HG03135 (cell line): ENCODE data around the gene GABBR2.
"Not testable (repeated sequence)": the region's sequence is repeated elsewhere in the genome, so short reads cannot be mapped to it uniquely, and the experiment has no call there.

Source experiments
- ATAC-seq: cut with Tn5 transposase; IDR thresholded peaks from one replicate; pipeline ENCODE4 v1.9.1; 2021; ENCODE audit warnings: mild to moderate bottlenecking, moderate library complexity; ENCODE audit not compliant: unreplicated experiment

GABBR2 gene

DNA sequence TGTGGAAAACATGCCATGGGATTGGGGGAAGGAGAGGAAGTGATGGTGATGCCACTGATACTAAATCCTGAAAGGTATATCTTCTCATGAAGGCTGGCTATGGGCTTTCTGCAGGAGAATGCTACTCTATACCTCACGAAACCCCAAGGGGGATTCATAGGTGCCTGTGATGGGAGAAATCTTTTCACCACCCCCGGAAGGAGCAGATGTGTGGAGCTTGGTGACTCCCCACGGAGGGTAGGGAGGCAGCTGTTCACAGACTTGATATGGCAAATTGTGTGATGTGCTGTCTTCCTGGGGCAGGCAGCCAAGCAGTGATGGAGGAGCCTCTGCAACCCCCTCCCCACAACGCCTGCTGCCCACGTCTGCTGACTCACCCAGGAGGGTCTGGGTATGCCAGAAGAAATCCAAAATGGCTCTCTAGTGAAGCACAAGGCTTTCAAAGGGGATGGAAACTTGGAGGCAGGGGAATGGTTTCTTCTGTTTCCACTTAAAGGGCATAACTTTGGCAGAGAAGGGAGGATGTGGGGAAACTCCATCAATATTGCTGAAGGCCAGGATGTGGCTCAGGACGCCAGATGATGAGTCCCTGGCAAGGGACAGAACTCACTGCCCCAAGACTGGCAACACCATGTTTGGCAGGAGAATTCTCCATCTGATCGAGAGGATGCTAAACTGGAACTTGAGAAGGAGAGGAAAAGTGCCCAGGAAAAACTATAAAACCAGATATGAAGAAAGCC is 188.3 kb downstream of the GABBR2 start:
- ATAC-seq: no peak

DNA sequence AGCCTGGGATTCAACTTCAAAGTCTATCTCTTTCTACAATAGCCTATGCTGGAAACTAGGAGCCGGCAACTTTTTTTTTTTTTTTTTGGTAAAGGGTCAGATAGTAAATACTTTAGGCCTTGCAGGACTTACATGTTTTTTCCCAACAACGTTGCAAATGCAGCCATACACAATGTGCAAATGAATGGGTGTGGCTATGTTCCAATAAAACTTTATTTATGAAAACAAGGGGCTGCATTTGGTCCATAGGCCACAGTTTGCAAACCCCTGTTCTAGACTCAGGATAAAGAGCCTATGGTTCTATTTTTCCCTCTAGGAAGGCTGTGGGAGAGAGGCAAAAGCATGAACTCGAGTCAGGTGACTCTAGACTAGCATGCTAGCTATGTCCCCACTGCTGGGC is 189.1 kb downstream of the GABBR2 start:
- no peak for ATAC-seq

DNA sequence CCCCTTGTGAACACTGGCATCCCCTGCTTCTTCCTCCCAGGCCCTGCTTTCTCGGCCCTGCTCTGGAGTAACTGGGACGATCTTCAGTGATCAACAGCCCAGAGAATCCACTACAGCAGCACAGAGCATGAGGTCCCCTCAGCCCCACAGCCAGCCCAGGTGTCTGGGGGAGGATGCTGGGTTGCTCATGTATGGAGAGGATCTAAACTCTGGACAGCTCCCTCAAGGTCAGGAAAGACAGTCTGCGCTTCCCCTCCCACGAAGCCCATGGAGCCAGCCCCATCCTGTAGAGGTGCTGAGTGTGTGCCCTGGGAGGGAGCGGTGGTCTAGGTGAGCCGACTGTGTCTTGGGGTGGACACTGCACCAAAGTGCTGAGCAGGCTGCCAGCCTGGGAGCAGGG is 190.2 kb downstream of the GABBR2 start:
- ATAC-seq: no peak

DNA sequence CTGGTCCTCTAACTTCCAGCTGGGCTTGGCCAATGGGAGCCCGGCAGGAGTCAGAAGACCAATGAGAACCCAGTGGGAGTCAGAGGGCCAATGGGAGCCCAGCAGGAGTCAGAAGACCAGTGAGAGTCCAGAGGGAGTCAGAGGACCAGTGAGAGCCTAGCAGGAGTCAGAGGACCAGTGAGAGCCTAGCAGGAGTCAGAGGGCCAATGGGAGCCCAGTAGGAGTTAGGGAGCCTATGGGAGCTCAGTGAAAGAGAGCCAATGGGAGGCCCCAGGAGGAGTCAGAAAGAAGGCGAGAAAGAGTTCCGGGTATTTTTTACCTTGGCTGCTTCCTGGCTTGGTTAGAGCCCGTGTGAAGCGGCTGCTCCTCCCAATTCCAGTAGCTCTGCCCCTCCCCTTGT is 191.0 kb downstream of the GABBR2 start:
- no peak for ATAC-seq

DNA sequence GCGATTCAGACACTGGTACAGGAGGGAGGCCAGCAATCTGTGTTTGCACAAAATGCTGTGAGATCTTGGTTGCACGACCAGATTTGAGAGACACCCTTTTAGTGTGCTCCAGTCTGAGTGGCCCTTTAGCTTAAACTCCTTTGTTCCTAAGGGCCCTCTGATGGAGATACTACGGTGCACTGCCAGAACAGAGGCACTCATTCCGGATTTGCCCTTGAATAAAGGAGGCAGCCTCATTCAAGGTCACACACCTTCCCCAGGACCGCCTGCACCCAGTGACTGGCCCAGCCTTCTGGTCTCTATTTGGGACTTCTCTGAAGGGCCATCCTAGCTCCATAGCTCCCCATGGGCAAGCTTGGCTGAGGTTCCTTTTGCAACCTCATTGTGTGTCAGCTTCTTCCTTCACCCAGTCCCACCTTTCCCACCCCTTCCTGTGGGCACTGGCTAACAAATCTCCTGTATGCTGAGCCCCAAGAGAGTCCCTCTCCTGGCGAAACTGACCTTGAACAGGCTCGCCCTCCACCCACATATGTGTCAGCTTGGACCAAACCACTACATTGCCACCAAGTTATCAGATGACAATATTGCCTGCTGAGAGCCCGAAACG is 191.7 kb downstream of the GABBR2 start:
- no peak for ATAC-seq

DNA sequence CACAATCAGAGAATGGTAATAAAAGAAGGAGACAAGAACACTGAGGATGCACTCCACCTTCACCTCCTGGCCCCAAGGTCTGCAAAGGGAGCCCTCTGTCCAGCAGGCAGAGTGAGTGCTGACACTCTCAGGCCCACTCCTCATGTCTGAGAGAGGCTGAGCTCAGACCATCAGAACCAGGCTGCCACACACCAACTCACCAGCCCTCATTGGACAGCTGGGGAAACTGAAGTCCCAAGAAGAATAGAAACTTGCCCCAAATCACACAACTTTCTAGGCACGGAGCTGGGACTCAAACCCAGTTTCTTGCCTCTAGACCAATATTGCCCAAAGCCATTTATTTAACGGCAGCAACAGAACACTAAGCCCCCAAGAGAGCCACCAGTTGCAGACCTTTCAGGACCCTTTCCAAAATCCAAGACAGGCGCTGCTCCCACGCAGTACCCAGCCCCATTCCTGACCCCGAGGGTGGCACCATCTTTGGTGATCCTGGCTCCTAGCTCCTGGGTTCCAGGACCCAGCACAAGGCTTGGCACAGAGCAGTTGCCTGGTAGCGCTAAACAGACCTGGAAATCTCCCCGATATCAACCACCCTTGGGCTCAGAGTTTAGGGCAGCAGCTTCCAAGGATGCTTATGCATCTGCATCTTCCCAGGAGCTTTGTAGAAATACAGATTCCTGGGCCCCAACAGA is 192.4 kb downstream of the GABBR2 start:
- no peak for ATAC-seq

DNA sequence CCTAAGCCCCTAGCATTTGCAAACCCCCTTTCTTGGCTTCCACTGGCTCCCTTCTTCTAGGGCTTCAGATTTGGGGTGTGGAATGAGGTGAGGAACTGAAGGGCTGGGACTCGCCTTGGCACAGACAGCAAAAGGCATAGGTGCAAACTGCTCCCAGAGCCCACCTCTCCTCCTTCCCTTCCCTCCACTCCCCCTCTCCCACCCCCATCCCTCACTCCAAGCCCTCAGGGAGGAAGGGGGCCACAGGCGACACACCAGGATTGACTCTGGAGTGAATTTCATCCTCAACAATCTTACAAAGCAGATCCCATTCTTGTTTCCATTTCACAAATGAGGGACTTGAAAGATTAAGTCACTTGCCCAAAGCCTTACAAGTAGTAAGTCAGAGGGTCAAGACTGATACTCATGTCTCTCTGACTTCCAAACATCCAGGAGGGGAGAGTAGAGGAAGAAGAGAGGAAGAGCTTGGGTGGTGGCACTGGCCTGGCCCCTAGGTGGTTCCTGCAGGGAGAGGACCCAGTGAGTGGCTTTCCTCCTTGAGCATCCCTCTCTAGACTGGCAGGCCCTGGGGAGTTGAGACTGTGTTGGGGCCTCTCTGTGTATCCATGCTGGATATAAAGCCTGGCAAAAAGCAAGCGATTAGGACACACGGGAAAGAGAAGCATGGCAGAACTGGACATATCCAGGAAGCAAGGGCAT is 193.1 kb downstream of the GABBR2 start:
- no peak for ATAC-seq

DNA sequence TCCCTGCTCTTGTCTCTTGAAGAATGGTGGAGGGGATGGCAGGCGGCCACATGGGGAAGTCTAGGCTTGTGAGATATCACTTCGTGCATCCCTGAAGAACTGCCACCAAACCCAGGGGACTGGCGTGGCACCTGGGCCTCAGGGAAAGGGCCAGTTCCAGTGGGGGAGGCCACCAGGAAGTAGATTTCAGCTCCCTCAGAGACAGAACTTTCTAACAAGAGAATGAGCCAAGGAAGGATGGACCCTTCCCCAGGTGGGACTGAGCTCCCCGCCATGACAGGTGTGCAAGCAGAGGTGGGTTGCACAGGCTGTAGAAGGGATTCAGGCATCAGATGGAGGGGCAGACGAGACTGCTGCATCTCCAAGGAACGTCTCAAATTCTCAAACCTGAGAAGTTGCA is 193.9 kb downstream of the GABBR2 start:
- no peak for ATAC-seq

DNA sequence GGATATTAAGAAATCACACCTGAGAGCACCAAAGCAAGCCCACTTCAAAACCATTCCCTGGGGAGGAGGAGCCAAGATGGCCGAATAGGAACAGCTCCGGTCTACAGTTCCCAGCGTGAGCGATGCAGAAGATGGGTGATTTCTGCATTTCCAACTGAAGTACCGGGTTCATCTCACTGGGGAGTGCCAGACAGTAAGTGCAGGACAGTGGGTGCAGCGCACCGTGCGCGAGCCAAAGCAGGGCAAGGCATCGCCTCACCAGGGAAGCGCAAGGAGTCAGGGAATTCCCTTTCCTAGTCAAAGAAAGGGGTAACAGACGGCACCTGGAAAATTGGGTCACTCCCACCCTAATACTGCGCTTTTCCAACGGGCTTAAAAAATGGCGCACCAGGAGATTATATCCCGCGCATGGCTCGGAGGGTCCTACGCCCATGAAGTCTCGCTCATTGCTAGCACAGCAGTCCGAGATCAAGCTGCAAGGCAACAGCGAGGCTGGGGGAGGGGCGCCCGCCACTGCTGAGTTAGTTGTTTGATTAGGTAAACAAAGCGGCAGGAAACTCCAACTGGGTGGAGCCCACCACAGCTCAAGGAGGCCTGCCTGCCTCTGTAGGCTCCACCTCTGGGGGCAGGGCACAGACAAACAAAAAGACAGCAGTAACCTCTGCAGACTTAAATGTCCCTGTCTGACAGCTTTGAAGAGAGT is 200.4 kb downstream of the GABBR2 start:
- ATAC-seq: not testable (repeated sequence)

DNA sequence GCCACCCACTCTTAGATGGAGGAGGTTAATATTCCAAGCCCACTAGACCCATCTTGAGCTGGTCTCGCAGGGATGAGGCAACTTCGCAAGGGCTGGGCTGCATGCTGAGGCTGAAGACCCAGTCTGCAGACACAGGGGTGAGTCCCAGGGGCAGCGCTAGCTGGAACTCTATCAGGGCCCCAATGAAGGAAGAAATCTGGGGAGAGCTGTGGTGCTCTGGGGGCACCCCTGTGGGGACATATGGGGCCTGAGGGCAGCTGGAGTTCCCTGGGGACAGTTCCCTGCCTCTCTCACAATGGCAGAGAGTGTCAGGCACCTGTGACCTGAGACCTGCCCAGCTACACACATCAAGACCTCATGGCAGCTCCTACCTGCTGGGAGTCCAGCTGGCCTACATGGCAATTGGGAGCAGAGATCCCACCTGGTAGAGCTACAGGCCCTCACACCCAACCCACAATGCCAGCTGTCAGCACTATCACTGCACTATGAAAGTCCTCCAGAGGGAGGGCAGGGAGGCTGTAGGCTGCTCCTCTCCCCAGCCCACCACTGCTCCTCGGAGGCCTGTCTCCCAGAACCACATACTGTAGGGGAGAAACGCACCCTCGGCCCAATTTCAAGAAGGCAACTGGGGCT is 202.2 kb downstream of the GABBR2 start:
- ATAC-seq: no peak

DNA sequence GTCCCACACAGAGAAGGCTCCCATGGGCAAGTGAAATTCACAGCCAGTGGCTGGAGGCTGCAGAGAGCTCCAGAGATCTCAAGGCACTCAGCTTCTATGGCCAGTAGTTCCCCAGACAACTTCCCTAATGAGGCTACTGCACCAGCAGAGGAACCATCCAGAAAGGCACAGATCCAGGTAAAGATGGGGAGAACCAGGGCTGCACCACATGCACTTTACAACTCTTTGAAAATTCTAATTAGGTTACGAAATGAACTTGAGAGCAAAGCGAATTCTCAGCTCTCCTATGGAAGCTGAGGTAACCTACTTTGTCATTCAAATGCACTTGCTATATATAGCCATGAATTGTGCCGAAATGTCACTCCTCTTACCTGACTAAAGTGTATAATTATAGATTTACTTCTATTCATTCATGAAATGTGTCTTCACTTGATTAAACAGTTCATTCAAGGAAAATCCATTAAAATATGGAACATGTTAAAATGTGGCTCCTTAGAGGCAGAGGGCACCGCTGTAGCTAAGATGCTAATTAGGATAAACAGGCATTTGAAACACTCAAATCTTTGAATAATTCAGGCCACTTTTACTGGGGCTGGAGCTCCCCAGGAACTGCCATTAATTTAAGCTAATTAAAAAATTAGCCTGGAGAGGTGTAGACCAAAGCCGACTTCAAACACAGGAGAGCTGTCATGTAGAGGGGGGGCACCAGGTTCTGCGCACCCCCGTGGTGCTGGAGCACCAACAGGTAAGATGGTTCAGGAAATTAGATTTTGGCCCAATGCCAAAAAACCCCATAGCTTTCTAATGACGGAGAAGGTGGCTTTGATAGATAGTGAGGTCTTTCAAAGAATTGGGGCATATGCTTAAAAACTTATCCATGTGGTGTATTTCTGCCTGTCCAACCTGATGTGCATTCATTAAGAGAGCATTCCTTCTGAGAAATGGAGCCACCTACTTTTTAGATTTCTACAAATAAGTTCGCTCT is 204.1 kb downstream of the GABBR2 start:
- no peak for ATAC-seq

DNA sequence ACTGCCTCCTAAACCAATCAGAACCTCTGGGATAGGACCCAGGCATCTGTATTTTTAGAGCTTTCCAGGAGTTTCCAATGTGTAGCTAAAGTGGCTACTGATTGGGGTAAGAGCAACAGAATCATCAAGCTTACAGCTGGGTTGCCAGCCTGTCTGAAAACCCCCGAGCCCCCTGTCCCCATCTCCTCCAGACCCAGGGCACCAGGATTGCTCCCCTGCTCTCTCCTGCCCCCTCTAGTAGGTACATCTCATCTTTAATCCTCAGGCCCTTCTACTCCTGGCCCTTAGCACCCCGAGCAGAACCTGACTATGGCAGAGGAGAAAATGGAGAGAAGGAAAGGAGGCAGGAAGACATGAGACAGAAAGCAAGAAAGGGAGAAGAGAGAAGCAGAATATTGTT is 204.9 kb downstream of the GABBR2 start:
- no peak for ATAC-seq

DNA sequence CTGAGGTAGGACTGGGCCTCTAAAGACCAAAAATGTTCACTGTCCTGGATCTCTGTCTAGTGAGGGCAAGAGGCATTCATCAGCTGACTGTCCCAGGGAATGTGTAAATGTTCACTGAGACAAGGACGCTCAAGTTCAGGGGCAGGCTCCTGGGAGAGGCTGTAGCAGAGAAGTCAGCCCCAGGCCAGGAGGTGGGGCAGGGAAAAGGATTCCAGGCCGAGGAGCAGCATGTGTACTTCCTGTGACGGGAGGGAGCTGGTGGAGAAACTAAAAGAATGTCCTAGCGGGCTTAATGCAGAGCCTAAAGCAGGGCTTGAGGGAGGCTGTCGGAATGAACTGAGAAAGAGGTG is 205.8 kb downstream of the GABBR2 start:
- ATAC-seq: no peak

DNA sequence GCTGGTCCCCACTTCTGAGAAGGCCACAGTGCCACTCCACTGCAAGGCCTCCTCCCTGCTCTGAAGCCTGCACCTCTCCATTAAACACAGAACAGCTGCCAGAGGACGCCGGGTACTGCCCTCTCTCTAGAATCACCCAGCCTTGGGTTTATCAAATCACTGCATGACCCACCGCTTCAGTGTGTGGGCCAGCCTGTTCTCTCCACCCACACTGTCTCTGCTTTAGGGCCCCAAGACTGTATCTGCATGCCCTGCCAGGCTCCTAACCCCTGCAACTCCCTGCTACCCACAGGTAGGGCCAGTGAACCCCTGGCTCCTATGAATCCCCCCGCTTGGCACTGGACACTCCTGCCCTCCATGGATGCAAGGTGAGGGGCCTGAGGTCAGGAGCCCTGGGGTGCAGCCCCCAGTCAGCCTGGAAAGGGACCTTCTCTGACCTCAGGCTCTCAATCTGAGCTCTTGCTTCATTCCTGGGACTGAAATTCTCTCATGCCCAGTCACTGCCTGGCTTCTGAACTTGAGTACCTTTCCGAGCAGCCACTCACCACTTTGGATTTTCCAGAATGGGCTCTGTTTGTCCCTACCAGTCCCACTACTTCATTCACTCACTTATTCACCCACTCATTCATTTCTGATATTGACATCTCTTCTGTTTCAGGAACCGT is 206.3 kb downstream of the GABBR2 start:
- no peak for ATAC-seq

DNA sequence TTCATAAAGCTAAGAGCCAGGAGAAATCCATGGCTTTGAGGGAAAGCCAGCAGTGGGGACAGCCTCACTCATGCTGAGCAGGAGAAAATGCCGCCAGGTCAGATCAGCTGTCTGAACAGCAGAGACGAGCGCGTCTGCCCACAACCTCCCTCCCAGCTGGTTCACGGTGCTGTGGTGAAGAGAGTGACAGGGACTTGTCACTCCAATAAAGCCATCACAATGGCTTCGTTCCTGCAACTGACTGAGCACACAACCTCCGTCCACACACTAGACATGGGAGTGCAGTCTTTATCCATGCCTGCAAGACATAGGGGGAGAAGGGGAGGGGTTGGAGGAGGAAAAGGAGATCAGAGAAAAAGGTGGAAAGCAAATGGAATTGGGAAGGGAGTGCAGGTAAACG is 206.9 kb downstream of the GABBR2 start:
- ATAC-seq: no peak

DNA sequence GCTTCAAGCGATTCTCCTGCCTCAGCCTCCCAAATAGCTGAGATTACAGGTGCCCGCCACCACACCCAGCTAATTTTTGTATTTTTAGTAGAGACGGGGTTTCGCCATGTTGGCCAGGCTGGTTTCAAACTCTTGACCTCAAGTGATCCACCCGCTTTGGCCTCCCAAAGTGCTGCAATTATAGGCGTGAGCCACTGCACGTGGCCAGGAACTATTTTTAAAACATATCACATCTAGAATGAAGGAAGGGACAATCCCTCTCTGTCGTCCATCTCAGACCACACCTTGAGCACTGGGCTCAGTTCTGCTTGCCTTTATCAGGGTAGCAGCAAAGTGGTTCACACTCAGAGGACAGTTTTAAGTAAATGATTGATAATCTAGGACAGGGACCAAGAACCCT is 207.5 kb downstream of the GABBR2 start:
- ATAC-seq: not testable (repeated sequence)

DNA sequence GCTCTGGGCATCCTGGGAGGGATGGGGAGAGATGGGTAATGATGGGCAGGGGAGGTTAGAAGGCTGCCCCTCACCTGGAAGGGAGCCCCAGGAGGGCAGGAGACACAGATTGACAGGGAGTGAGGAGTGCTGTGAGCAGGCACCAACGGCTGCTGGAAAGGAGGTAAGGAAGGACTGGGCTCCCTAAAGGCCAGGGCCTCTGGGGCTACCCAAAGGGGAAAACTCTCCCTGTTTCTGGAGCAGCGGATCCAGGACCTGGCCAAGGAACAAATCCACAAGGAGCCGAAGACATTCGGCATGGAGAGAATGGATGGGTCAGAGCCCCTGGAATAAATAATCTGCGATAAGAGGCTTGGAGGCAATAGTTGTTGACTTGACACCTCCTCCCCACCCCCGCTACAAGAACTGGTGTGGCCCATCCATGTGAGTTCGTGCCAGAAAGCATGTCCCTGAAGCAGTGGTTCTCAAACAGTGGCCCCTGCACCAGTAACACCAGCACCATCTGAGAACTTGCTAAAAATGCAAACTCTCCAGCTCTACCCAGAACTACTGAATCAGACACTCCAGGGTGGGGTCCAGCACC is 208.3 kb downstream of the GABBR2 start:
- no peak for ATAC-seq

DNA sequence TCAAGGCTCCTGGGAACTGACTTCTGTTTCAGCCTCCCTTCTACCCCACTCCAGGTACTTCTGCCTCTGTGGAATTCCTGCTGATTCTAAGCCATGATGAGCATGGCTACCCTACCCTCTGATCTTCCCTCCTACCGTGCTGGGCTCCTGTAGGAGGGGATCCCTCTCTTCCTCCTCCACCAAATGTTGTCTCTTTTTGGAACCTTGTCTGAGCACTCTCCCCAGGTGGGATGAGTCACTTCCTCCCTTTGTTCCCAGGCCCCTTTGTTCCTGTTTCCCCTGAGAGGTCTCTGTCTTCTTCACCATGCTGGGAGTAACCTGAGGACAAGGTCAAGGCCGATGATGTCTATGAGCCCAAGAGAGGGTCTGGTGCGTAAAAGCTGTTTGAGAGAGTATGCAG is 213.2 kb downstream of the GABBR2 start:
- ATAC-seq: no peak

DNA sequence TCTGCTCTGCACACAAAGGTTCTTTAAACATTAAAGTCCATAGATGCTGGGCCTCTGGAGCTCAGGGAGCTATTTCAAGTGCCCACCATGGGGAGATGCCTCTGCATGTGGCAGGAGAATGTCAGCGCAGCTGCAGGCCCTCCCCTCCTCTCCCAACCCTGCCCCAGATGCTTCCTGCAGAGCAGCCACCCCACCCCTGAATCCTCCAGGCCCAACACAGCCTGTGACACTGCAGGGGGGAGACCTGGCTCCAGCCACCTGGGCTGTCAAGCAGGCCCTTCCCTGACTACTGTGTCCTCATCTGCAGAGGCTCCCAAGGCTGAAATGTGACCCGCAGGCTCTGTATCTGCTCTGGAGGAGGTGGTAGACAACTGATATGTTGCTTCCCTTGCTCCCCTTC is 213.9 kb downstream of the GABBR2 start:
- no peak for ATAC-seq
